ENCODE data around the gene FMO5. TPM values are rescaled to one million over a fixed set of nuclear protein-coding genes. Genes with fewer than 3 reads are reported as not detected.

The FMO5 gene
- total RNA-seq, 1 experiment from 2014 or later = 0.57 TPM

GRCh38 chr1:147238925-147239820, 14.0 kb upstream of the FMO5 start:
- no peak overlapping the region for H3K4me3 ChIP-seq (ENCODE audit: low read depth in 2 of 2, low read length in 2 of 2)
- no peak for DNase-seq (ENCODE audit: low read depth, low spot score)
- no peak for TF ChIP-seq TCF7L2 (IDR thresholded peaks at IDR 0.05; ENCODE audit: low read depth, low read length)
- TF ChIP-seq, protein P1, sequence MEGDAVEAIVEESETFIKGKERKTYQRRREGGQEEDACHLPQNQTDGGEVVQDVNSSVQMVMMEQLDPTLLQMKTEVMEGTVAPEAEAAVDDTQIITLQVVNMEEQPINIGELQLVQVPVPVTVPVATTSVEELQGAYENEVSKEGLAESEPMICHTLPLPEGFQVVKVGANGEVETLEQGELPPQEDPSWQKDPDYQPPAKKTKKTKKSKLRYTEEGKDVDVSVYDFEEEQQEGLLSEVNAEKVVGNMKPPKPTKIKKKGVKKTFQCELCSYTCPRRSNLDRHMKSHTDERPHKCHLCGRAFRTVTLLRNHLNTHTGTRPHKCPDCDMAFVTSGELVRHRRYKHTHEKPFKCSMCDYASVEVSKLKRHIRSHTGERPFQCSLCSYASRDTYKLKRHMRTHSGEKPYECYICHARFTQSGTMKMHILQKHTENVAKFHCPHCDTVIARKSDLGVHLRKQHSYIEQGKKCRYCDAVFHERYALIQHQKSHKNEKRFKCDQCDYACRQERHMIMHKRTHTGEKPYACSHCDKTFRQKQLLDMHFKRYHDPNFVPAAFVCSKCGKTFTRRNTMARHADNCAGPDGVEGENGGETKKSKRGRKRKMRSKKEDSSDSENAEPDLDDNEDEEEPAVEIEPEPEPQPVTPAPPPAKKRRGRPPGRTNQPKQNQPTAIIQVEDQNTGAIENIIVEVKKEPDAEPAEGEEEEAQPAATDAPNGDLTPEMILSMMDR (IDR thresholded peaks at IDR 0.05) = no peak
- ATAC-seq = no peak
- peaks cover 5% of the 10 kb centered on the region; the same call in 1 of the 2 replicates for H3K36me3 ChIP-seq (ENCODE audit: control insufficient read depth, insufficient read depth, low read length)
- H3K27ac ChIP-seq (ENCODE audit: low read length) = no peak overlapping the region
- ChIA-PET CTCF (no interaction called here), POLR2A (no interaction called here)
- H3K27me3 ChIP-seq (ENCODE audit: control insufficient read depth, insufficient read depth, low read length) = no peaks in the 10 kb centered on the region
- BruUV-seq (replicated peaks) = no TSS peak
- intact Hi-C loops (cut with micrococcal nuclease; ENCODE audit: unreplicated experiment) (no loop called here), in situ Hi-C loops (cut with HindIII; ENCODE audit: low pct_unique_long_range_greater_than_20kb, low sequenced_read_pairs) (no loop called here)
- H3K9me3 ChIP-seq (ENCODE audit: control insufficient read depth, insufficient read depth, low read depth, low read length) = 0 out of 2 replicates have a peak, but pooled peaks cover 4% of the 10 kb centered on the region
- peaks cover 9% of the 10 kb centered on the region; the same call in 1 of the 2 replicates for H3K4me1 ChIP-seq (ENCODE audit: control insufficient read depth, insufficient read depth, low read length)

- ATAC-seq (no peak), DNase-seq (ENCODE audit: low read depth, low spot score) (no peak)
- intact Hi-C loops (cut with micrococcal nuclease; ENCODE audit: unreplicated experiment) = no loop called here
- in situ Hi-C loops (cut with HindIII; ENCODE audit: low pct_unique_long_range_greater_than_20kb, low sequenced_read_pairs) = no loop called here
- ChIA-PET POLR2A (interaction anchor here (1.1 kb wide), 1 partner anchor 10 kb away, joined by 5 read pairs; no protein-coding TSS in a partner anchor), CTCF (no interaction called here)
- TF ChIP-seq SIN3A (IDR thresholded peaks at IDR 0.05; ENCODE audit: borderline replicate concordance, insufficient read depth, low read depth, low read length) (no peak), REST (IDR thresholded peaks at IDR 0.05; ENCODE audit: insufficient read depth in 1 of 2, low read depth in 2 of 2, low read length in 1 of 2) (no peak), TCF7L2 (IDR thresholded peaks at IDR 0.05; ENCODE audit: low read depth, low read length) (no peak), POLR2AphosphoS5 (IDR thresholded peaks at IDR 0.05; ENCODE audit: low read depth, low read length) (no peak)
- TF ChIP-seq, protein P1 (IDR thresholded peaks at IDR 0.05) = no peak
- H3K4me3 ChIP-seq (ENCODE audit: low read depth in 2 of 2, low read length in 2 of 2) = no peak overlapping the region
- peaks cover under 1% of the 10 kb centered on the region; the same call in 1 of the 2 replicates for H3K36me3 ChIP-seq (ENCODE audit: control insufficient read depth, insufficient read depth, low read length)
- peaks cover 4% of the 10 kb centered on the region; the same call in 1 of the 2 replicates for H3K4me1 ChIP-seq (ENCODE audit: control insufficient read depth, insufficient read depth, low read length)
- H3K27me3 ChIP-seq (ENCODE audit: control insufficient read depth, insufficient read depth, low read length) = no peaks in the 10 kb centered on the region
- H3K9me3 ChIP-seq (ENCODE audit: control insufficient read depth, insufficient read depth, low read depth, low read length) = 0 out of 2 replicates have a peak, but pooled peaks cover 4% of the 10 kb centered on the region
- no peak overlapping the region for H3K27ac ChIP-seq (ENCODE audit: low read length)
- BruUV-seq (replicated peaks) = no TSS peak
Observed at GRCh38 chr1:147238053-147238902, 13.1 kb upstream of the FMO5 start.
